Measurements from ENCODE around the gene LRRFIP1.
"Not testable (repeated sequence)": the region's sequence is repeated elsewhere in the genome, so short reads cannot be mapped to it uniquely, and the experiment has no call there.

LRRFIP1 gene

GRCh38 chr2:237746302-237747080 is 119.1 kb downstream of the LRRFIP1 start:
- no peak for DNase-seq
- in situ Hi-C loops (cut with MboI; ENCODE audit: low pct_unique_long_range_greater_than_20kb, low sequenced_read_pairs): loop anchor here (10.0 kb wide), 1 partner anchor 152 kb away; the partner anchor contains the start of gene RAB17

- DNase-seq: no peak
- in situ Hi-C loops (cut with MboI; ENCODE audit: low pct_unique_long_range_greater_than_20kb, low sequenced_read_pairs): loop anchor here (10.0 kb wide), 1 partner anchor 152 kb away; the partner anchor contains the start of gene RAB17
Observed at GRCh38 chr2:237747189-237747588, 119.8 kb downstream of the LRRFIP1 start.

GRCh38 chr2:237749002-237749401 is 121.6 kb downstream of the LRRFIP1 start:
- DNase-seq: no peak
- in situ Hi-C loops (cut with MboI; ENCODE audit: low pct_unique_long_range_greater_than_20kb, low sequenced_read_pairs): loop anchor here (10.0 kb wide), 1 partner anchor 154 kb away; the partner anchor contains the start of gene RAB17

- no peak for DNase-seq
- in situ Hi-C loops (cut with MboI; ENCODE audit: low pct_unique_long_range_greater_than_20kb, low sequenced_read_pairs): loop anchor here (10.0 kb wide), 1 partner anchor 155 kb away; the partner anchor contains the start of gene RAB17
Observed at GRCh38 chr2:237749961-237750360, 122.6 kb downstream of the LRRFIP1 start.

- in situ Hi-C loops (cut with MboI; ENCODE audit: low pct_unique_long_range_greater_than_20kb, low sequenced_read_pairs); DNase-seq: not testable (repeated sequence)
Observed at GRCh38 chr2:237750441-237750840, 123.1 kb downstream of the LRRFIP1 start.

GRCh38 chr2:237752761-237753165 is 125.4 kb downstream of the LRRFIP1 start:
- in situ Hi-C loops (cut with MboI; ENCODE audit: low pct_unique_long_range_greater_than_20kb, low sequenced_read_pairs): no loop called here

GRCh38 chr2:237754182-237754581 is 126.8 kb downstream of the LRRFIP1 start:
- in situ Hi-C loops (cut with MboI; ENCODE audit: low pct_unique_long_range_greater_than_20kb, low sequenced_read_pairs): no loop called here
- no peak for DNase-seq

More at GRCh38 chr2:237752761-237753165, 125.4 kb downstream of the LRRFIP1 start:
- no peak for DNase-seq

GRCh38 chr2:237754626-237755248 is 127.3 kb downstream of the LRRFIP1 start:
- no peak for DNase-seq
- in situ Hi-C loops (cut with MboI; ENCODE audit: low pct_unique_long_range_greater_than_20kb, low sequenced_read_pairs): no loop called here

GRCh38 chr2:237757616-237758015 is 130.2 kb downstream of the LRRFIP1 start:
- in situ Hi-C loops (cut with MboI; ENCODE audit: low pct_unique_long_range_greater_than_20kb, low sequenced_read_pairs): no loop called here
- no peak for DNase-seq

GRCh38 chr2:237758185-237758584 is 130.8 kb downstream of the LRRFIP1 start:
- no peak for DNase-seq
- in situ Hi-C loops (cut with MboI; ENCODE audit: low pct_unique_long_range_greater_than_20kb, low sequenced_read_pairs): no loop called here

GRCh38 chr2:237759176-237759575 is 131.8 kb downstream of the LRRFIP1 start:
- in situ Hi-C loops (cut with MboI; ENCODE audit: low pct_unique_long_range_greater_than_20kb, low sequenced_read_pairs): no loop called here
- DNase-seq: no peak

- in situ Hi-C loops (cut with MboI; ENCODE audit: low pct_unique_long_range_greater_than_20kb, low sequenced_read_pairs): no loop called here
- DNase-seq: no peak
Observed at GRCh38 chr2:237760506-237761502, 133.4 kb downstream of the LRRFIP1 start.

- in situ Hi-C loops (cut with MboI; ENCODE audit: low pct_unique_long_range_greater_than_20kb, low sequenced_read_pairs); DNase-seq: not testable (repeated sequence)
Observed at GRCh38 chr2:237762291-237763182, 135.2 kb downstream of the LRRFIP1 start.

- DNase-seq: no peak
- in situ Hi-C loops (cut with MboI; ENCODE audit: low pct_unique_long_range_greater_than_20kb, low sequenced_read_pairs): no loop called here
Observed at GRCh38 chr2:237763812-237764211, 136.4 kb downstream of the LRRFIP1 start.

GRCh38 chr2:237765122-237765521 is 137.7 kb downstream of the LRRFIP1 start:
- in situ Hi-C loops (cut with MboI; ENCODE audit: low pct_unique_long_range_greater_than_20kb, low sequenced_read_pairs); DNase-seq: not testable (repeated sequence)

GRCh38 chr2:237765875-237766274 is 138.5 kb downstream of the LRRFIP1 start:
- in situ Hi-C loops (cut with MboI; ENCODE audit: low pct_unique_long_range_greater_than_20kb, low sequenced_read_pairs): no loop called here
- no peak for DNase-seq

GRCh38 chr2:237766340-237766739 is 139.0 kb downstream of the LRRFIP1 start:
- in situ Hi-C loops (cut with MboI; ENCODE audit: low pct_unique_long_range_greater_than_20kb, low sequenced_read_pairs): no loop called here

GRCh38 chr2:237772513-237772912 is 145.1 kb downstream of the LRRFIP1 start:
- in situ Hi-C loops (cut with MboI; ENCODE audit: low pct_unique_long_range_greater_than_20kb, low sequenced_read_pairs): no loop called here
- no peak for DNase-seq

More at GRCh38 chr2:237766340-237766739, 139.0 kb downstream of the LRRFIP1 start:
- DNase-seq: no peak

Data from KBM-7 (cell line).